Mesenchymal stem cell (in vitro differentiated cells and primary cell): Measurements from ENCODE around the gene SIVA1.
A peak's percentile ranks its signal among the peaks of the same experiment; 100 is the strongest.

Source experiments
- DNase-seq: peaks from one replicate; pipeline ENCODE4 v3.0.0-alpha.2; 2013
- H2AFZ ChIP-seq: one replicate; pipeline ENCODE4 v1.6.1; 2013; ENCODE audit warnings: low read depth, mild to moderate bottlenecking, control low read depth, inconsistent platforms, low read length, moderate library complexity
- H2AK5ac ChIP-seq: 2 replicates; pipeline ENCODE4 v1.6.1; 2013; ENCODE audit warnings: low read length, moderate library complexity, mild to moderate bottlenecking, inconsistent platforms; ENCODE audit not compliant: severe bottlenecking
- H2BK120ac ChIP-seq: one replicate; pipeline ENCODE4 v1.6.1; 2013; ENCODE audit warnings: low read depth, mild to moderate bottlenecking, inconsistent platforms, low read length, moderate library complexity
- H2BK12ac ChIP-seq, 2 experiments: one replicate each; pipeline ENCODE4 v1.6.1; 2013; ENCODE audit warnings: inconsistent platforms in 2 of 2, low read length in 2 of 2, mild to moderate bottlenecking in 2 of 2, moderate library complexity in 2 of 2, control low read depth in 1 of 2
- H2BK15ac ChIP-seq: one replicate; pipeline ENCODE4 v1.6.1; 2013; ENCODE audit warnings: mild to moderate bottlenecking, low read depth, inconsistent platforms; ENCODE audit not compliant: poor library complexity, severe bottlenecking
- H2BK5ac ChIP-seq: 2 replicates; pipeline ENCODE4 v1.6.1; 2013; ENCODE audit warnings: low read depth, mild to moderate bottlenecking, low read length, control low read depth, inconsistent platforms; ENCODE audit not compliant: poor library complexity, severe bottlenecking
- H3K14ac ChIP-seq, 2 experiments: one replicate each; pipeline ENCODE4 v1.6.1; 2013; ENCODE audit warnings: inconsistent platforms in 2 of 2, low read length in 2 of 2, control low read depth in 1 of 2, mild to moderate bottlenecking in 1 of 2, moderate library complexity in 1 of 2
- H3K18ac ChIP-seq, 2 experiments: one replicate each; pipeline ENCODE4 v1.6.1; 2013; ENCODE audit warnings: inconsistent platforms in 2 of 2, low read length in 2 of 2, control low read depth in 1 of 2, low read depth in 1 of 2, mild to moderate bottlenecking in 1 of 2
- H3K23ac ChIP-seq, 2 experiments: one replicate each; pipeline ENCODE4 v1.6.1; 2013; ENCODE audit warnings: inconsistent platforms in 2 of 2, low read length in 2 of 2, mild to moderate bottlenecking in 2 of 2, moderate library complexity in 2 of 2, control low read depth in 1 of 2
- H3K27ac ChIP-seq: 2 replicates; pipeline ENCODE4 v1.5.1; 2013; ENCODE audit warnings: mild to moderate bottlenecking, moderate library complexity, low read length, control low read depth, inconsistent platforms; ENCODE audit not compliant: poor library complexity, severe bottlenecking
- H3K27me3 ChIP-seq, 2 experiments: 2 replicates each; pipeline versions ENCODE4 v1.6.1 to v1.7.0; 2013; ENCODE audit warnings: low read length in 2 of 2, mild to moderate bottlenecking in 2 of 2, moderate library complexity in 2 of 2, control low read depth in 1 of 2, inconsistent platforms in 1 of 2; ENCODE audit not compliant: control insufficient read depth in 1 of 2, insufficient read depth in 1 of 2
- H3K36me3 ChIP-seq, 2 experiments: 2 replicates each; pipeline versions ENCODE4 v1.6.1 to v1.7.0; 2013; ENCODE audit warnings: low read length in 2 of 2, control low read depth in 1 of 2, inconsistent platforms in 1 of 2, low read depth in 1 of 2, mild to moderate bottlenecking in 1 of 2; ENCODE audit not compliant: insufficient read depth in 2 of 2, control insufficient read depth in 1 of 2
- H3K4ac ChIP-seq, 2 experiments: one replicate each; pipeline ENCODE4 v1.6.1; 2013; ENCODE audit warnings: inconsistent platforms in 2 of 2, low read length in 2 of 2, mild to moderate bottlenecking in 2 of 2, moderate library complexity in 2 of 2, control low read depth in 1 of 2, low read depth in 1 of 2
- H3K4me1 ChIP-seq: 2 replicates; pipeline ENCODE4 v1.6.1; 2013; ENCODE audit warnings: low read depth, low read length, control low read depth; ENCODE audit not compliant: control insufficient read depth, insufficient read depth
- H3K4me2 ChIP-seq: 2 replicates; pipeline ENCODE4 v1.6.1; 2013; ENCODE audit warnings: low read length, mild to moderate bottlenecking, inconsistent platforms; ENCODE audit not compliant: poor library complexity, severe bottlenecking
- H3K4me3 ChIP-seq, 2 experiments: 2 replicates each; pipeline versions ENCODE4 v1.5.1 to v1.7.0; 2013; ENCODE audit warnings: low read length in 2 of 2, mild to moderate bottlenecking in 2 of 2, control low read depth in 1 of 2, low read depth in 1 of 2; ENCODE audit not compliant: insufficient read depth in 1 of 2
- H3K79me1 ChIP-seq: replicated peaks from 2 replicates; pipeline ENCODE4 v1.6.1; 2013; ENCODE audit warnings: mild to moderate bottlenecking, control low read depth, low read length, inconsistent platforms; ENCODE audit not compliant: poor library complexity, severe bottlenecking
- H3K9ac ChIP-seq: 2 replicates; pipeline ENCODE4 v1.7.0; 2013; ENCODE audit warnings: mild to moderate bottlenecking, low read length, moderate library complexity
- H3K9me3 ChIP-seq: 2 replicates; pipeline ENCODE4 v1.7.0; 2013; ENCODE audit warnings: mild to moderate bottlenecking, low read length; ENCODE audit not compliant: control insufficient read depth
- H4K8ac ChIP-seq: one replicate; pipeline ENCODE4 v1.6.1; 2013; ENCODE audit warnings: inconsistent platforms, mild to moderate bottlenecking, low read length, moderate library complexity
- H4K91ac ChIP-seq: one replicate; pipeline ENCODE4 v1.6.1; 2013; ENCODE audit warnings: mild to moderate bottlenecking, low read length, inconsistent platforms
- WGBS: methylation state at CpG from one replicate; pipeline ENCODE4 v1.1.7; 2013; ENCODE audit warnings: mixed read lengths; 5-methylcytosine and 5-hydroxymethylcytosine counted together

Gene SIVA1

GRCh38 chr14:104724407-104724980 lies 28.5 kb upstream of the SIVA1 start:
- peak overlapping the region in 1 of 2 experiments; percentile 76 for H2BK12ac ChIP-seq
- peak overlapping the region; percentile 90 to 93 for H3K18ac ChIP-seq
- peaks cover 3% of the 10 kb centered on the region for H3K79me1 ChIP-seq
- H3K4me1 ChIP-seq, result peaks cover 48% of the 10 kb centered on the region
- peaks cover 16 to 26% of the 10 kb centered on the region in 2 experiments for H3K36me3 ChIP-seq
- no peak overlapping the region for H2BK5ac ChIP-seq
- no peak overlapping the region for H2AK5ac ChIP-seq
- no peaks in the 10 kb centered on the region for H3K9me3 ChIP-seq
- H3K4me3 ChIP-seq, result peak overlapping the region; percentile 72 to 76
- H3K27ac ChIP-seq, result no peak overlapping the region
- peak overlapping the region; percentile 76 for H4K8ac ChIP-seq
- WGBS, result 11% methylated on average over 27 of the region's 27 CpGs
- H3K23ac ChIP-seq, result peak overlapping the region in 1 of 2 experiments; percentile 64
- H3K27me3 ChIP-seq, result peaks cover 14 to 32% of the 10 kb centered on the region in 2 experiments
- H2BK120ac ChIP-seq, result peak overlapping the region; percentile 74
- H3K4me2 ChIP-seq, result peak overlapping the region; percentile 91
- peak overlapping the region in 1 of 2 experiments; percentile 95 for H3K14ac ChIP-seq
- H3K4ac ChIP-seq, result peak overlapping the region; percentile 67 to 79
- H2BK15ac ChIP-seq, result peak overlapping the region; percentile 85
- peak overlapping the region; percentile 88 for H4K91ac ChIP-seq
- peak overlapping the region; percentile 64 for H3K9ac ChIP-seq
- H2AFZ ChIP-seq, result no peak overlapping the region
- DNase-seq, result no peak

GRCh38 chr14:104724981-104725771 lies 27.8 kb upstream of the SIVA1 start:
- H2AK5ac ChIP-seq, result no peak overlapping the region
- H3K27ac ChIP-seq, result no peak overlapping the region
- peak overlapping the region in 1 of 2 experiments; percentile 2 for H3K23ac ChIP-seq
- 36% methylated on average over 24 of the region's 24 CpGs for WGBS
- H4K91ac ChIP-seq, result peak overlapping the region; percentile 79
- H2BK5ac ChIP-seq, result no peak overlapping the region
- H3K27me3 ChIP-seq, result peaks cover 14 to 32% of the 10 kb centered on the region in 2 experiments
- peak overlapping the region in 1 of 2 experiments; percentile 93 for H3K14ac ChIP-seq
- no peaks in the 10 kb centered on the region for H3K9me3 ChIP-seq
- H3K4me1 ChIP-seq, result peaks cover 48% of the 10 kb centered on the region
- H2BK12ac ChIP-seq, result peak overlapping the region in 1 of 2 experiments; percentile 76
- peaks cover 10 to 19% of the 10 kb centered on the region in 2 experiments for H3K36me3 ChIP-seq
- peak overlapping the region; percentile 72 to 76 for H3K4me3 ChIP-seq
- peak overlapping the region; percentile 66 for H2BK15ac ChIP-seq
- H3K79me1 ChIP-seq, result peaks cover 3% of the 10 kb centered on the region
- peak overlapping the region; percentile 91 for H3K4me2 ChIP-seq
- peak overlapping the region; percentile 39 for H2BK120ac ChIP-seq
- peak overlapping the region; percentile 64 for H3K9ac ChIP-seq
- peak; percentile 56 for DNase-seq
- peak overlapping the region; percentile 90 to 93 for H3K18ac ChIP-seq
- peak overlapping the region; percentile 62 to 79 for H3K4ac ChIP-seq
- H4K8ac ChIP-seq, result peak overlapping the region; percentile 54
- H2AFZ ChIP-seq, result no peak overlapping the region

GRCh38 chr14:104725772-104726548 lies 27.0 kb upstream of the SIVA1 start:
- H3K27me3 ChIP-seq, result peaks cover 14 to 32% of the 10 kb centered on the region in 2 experiments
- no peaks in the 10 kb centered on the region for H3K9me3 ChIP-seq

More at GRCh38 chr14:104725772-104726548, 27.0 kb upstream of the SIVA1 start:
- Histone ChIP-seq H2AFZ (no peak overlapping the region), H3K4me1 (peaks cover 48% of the 10 kb centered on the region), H3K4me3 (peak overlapping the region in 1 of 2 experiments; percentile 1), H4K91ac (peak overlapping the region; percentile 18), H2BK15ac (peak overlapping the region; percentile 9), H2BK5ac (no peak overlapping the region), H3K79me1 (peaks cover 3% of the 10 kb centered on the region), H4K8ac (no peak overlapping the region), H3K23ac (peak overlapping the region in 1 of 2 experiments; percentile 15), H3K14ac (no peak overlapping the region), H3K36me3 (peaks cover 7 to 14% of the 10 kb centered on the region in 2 experiments), H3K18ac (peak overlapping the region; percentile 40 to 46), H2BK120ac (no peak overlapping the region), H3K27ac (no peak overlapping the region), H3K4ac (no peak overlapping the region), H3K9ac (no peak overlapping the region), H3K4me2 (no peak overlapping the region), H2AK5ac (no peak overlapping the region), H2BK12ac (peak overlapping the region in 1 of 2 experiments; percentile 66)
- WGBS, result 82% methylated on average over 23 of the region's 25 CpGs
- DNase-seq, result no peak
